C4-2B (cell line): Measurements from ENCODE around the gene INCENP.

Experiments
- H3K27ac ChIP-seq: fragments of 450-650 bp; 2 replicates; pipeline ENCODE4 v1.5.1; 2017
- CTCF ChIP-seq: fragments of 450-650 bp; conservative IDR thresholded peaks from 2 replicates; pipeline ENCODE4 v1.5.1; 2017; ENCODE audit warnings: mild to moderate bottlenecking
- ZFX ChIP-seq: fragments of 450-650 bp; IDR thresholded peaks from 2 replicates; pipeline ENCODE4 v1.6.1; 2017

The INCENP gene

DNA sequence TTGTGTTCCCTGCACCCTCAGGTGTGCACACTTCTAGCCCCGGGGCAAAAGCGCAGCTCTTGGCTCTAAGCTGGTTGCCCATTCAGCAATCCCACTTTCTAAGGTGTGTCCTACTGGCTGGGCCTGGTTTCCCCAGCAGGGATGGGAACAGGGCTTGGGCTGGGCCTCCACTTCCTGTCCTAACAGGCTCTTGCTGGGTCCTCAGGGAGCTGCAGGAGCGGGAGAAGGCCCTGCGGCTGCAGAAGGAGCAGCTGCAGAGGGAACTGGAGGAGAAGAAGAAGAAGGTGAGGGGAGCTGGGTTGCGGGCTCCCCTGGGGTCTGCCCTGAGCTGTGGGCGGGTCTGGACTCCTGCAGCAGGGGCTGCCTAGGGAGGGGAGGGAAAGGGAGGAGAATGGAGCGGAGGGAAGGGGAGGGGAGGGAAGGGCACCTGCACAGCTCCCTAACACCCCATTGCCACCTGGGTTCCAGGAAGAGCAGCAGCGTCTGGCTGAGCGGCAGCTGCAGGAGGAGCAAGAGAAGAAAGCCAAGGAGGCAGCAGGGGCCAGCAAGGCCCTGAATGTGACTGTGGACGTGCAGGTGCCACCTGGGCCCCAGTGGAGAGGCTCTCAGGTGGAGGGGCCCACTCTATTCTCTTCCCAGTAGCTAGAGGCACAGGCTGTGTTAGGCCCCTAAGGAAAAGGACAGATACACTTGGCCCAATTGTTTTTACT lies 24.6 kb downstream of the INCENP start:
- no peak overlapping the region for H3K27ac ChIP-seq
- TF ChIP-seq CTCF (no peak), ZFX (no peak)

DNA sequence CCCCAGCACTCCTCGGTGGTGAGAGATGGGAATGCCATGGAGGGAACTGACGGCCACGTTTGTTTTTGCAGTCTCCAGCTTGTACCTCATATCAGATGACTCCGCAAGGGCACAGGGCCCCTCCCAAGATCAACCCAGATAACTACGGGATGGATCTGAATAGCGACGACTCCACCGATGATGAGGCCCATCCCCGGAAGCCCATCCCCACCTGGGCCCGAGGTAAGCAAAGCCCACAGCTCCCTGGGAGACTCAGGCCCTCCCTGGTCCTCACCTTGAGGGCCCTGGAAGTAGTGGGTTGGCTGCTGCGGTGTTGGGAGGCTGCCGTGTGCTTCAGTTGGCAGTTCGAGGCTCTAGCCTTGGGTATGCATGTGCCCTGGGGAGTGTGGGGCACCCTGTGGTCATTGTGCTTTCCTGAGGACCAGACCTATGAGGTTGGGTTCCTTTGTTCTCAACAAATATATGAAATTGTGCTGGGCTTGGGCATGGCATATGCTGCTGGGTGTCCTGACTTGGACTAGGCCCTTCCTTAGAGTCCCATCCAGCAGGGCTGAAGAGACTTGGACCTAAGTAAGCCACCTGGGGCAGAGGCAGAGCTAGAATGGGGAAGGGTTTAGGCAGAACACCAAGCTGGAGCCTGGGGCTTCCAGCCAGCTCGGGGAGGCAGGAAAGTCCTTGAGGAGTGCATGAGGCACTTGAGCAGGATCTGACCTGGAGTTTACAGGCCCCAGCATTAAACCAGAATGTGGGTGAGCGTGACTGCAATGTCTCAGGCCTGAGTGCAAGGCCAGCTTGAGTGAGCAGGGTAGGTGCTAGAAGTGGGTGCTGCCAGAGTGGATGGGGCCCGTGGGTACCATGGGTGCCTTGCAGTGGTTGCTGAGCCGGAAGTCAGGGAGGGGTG lies 26.4 kb downstream of the INCENP start:
- no peak for TF ChIP-seq ZFX
- TF ChIP-seq CTCF, result no peak
- H3K27ac ChIP-seq, result no peak overlapping the region

DNA sequence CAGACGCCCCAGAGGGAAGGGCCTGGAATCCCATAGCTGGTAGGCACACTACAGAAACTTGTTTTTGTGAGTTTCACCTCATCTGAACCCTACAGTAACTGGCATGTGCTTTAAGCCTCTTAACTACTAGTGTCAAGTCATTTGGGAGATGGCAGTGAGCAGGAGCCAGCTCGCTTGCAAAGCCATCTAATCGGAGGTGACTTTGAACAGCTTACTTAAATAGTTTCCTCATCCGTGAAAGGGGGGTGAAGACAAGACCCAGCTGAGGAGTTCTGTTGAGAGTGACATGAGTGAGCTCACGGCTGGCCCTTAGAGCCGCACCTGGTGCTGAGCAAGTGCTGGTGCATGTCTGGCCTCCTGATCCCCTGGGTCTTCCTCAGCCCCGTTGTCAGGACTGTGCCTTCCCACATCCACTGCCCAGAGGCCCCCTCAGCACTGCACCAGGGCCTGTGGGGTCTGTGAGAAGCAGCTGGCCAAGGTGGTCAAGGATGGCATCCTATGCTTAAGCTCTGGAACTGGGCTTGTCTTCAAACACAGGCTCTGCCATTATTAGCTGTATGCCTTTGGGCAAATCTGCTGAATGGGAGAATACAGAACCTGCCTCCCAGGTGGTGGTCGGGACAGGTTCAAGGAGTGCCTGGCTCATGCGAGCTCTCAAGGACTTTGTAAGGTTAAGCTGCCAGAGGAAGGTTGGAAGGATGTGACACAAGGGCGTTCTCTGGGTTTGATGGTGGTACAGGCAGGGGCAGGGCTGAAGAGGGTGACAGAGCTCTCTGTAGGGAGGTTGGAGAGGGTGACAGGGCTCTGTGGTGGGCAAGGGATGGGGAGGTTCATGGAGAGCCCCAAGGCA lies 27.3 kb downstream of the INCENP start:
- no peak for TF ChIP-seq ZFX
- no peak for TF ChIP-seq CTCF
- no peak overlapping the region for H3K27ac ChIP-seq

GRCh38 chr11:62151737-62152102 lies 27.9 kb downstream of the INCENP start:
- TF ChIP-seq ZFX (no peak), CTCF (no peak)
- no peak overlapping the region for H3K27ac ChIP-seq

GRCh38 chr11:62152245-62153086 lies 28.7 kb downstream of the INCENP start:
- TF ChIP-seq CTCF (no peak), ZFX (no peak)

GRCh38 chr11:62153087-62153395 lies 29.2 kb downstream of the INCENP start:
- no peak for TF ChIP-seq CTCF
- TF ChIP-seq ZFX, result no peak
- H3K27ac ChIP-seq, result no peak overlapping the region

More at GRCh38 chr11:62152245-62153086, 28.7 kb downstream of the INCENP start:
- H3K27ac ChIP-seq, result no peak overlapping the region
